K562 (cell line): ENCODE data around the gene SETD3.

Experiments used
- CBX3 ChIP-seq, 2 experiments: IDR thresholded peaks; 1 replicate in 1 of 2; 2 replicates in 1 of 2; pipeline ENCODE4 v1.6.1; 2012; ENCODE audit warnings: inconsistent platforms in 2 of 2, low read length in 2 of 2, borderline replicate concordance in 1 of 2, control low read depth in 1 of 2
- CREBBP ChIP-seq: IDR thresholded peaks from one replicate; pipeline ENCODE4 v1.6.1; 2012; ENCODE audit warnings: low read depth, mild to moderate bottlenecking, control low read depth, inconsistent platforms, low read length
- ELF1 ChIP-seq: fragments of 200-800 bp; sonication (Bioruptor generic); IDR thresholded peaks from 2 replicates; pipeline ENCODE4 v1.6.1; 2016; ENCODE audit warnings: missing genetic modification characterization, missing compliant biosample characterization
- EP300 ChIP-seq: IDR thresholded peaks from 2 replicates; pipeline ENCODE4 v1.6.1; 2012; ENCODE audit warnings: low read length, improper control_type of control experiment
- NFE2 ChIP-seq: IDR thresholded peaks from 2 replicates; pipeline ENCODE4 v1.6.1; 2014; ENCODE audit warnings: antibody characterized with exemption, low read depth
- POLR2A ChIP-seq: fragments of 450-650 bp; conservative IDR thresholded peaks from 2 replicates; pipeline ENCODE4 v1.6.1; 2016
- POLR2AphosphoS5 ChIP-seq: IDR thresholded peaks from 2 replicates; pipeline ENCODE4 v1.6.1; 2011; ENCODE audit warnings: mild to moderate bottlenecking, low read depth, low read length, moderate library complexity; ENCODE audit not compliant: control insufficient read depth, insufficient read depth
- RAD21 ChIP-seq, 2 experiments: fragments of 250-450 bp in 1 of 2; fragments of 450-650 bp in 1 of 2; sonication (Bioruptor Pico) in 1 of 2; formaldehyde crosslinking in 1 of 2; IDR thresholded peaks in 1 of 2; conservative IDR thresholded peaks in 1 of 2; 2 replicates each; pipeline versions ENCODE4 v1.4.0 to v1.8.0; 2020 to 2022; ENCODE audit warnings: mild to moderate bottlenecking in 2 of 2, moderate library complexity in 1 of 2
- YY1 ChIP-seq, 3 experiments: IDR thresholded peaks; 2 replicates each; pipeline ENCODE4 v1.6.1; 2011; ENCODE audit warnings: low read length in 2 of 3, mild to moderate bottlenecking in 2 of 3, moderate library complexity in 2 of 3, borderline replicate concordance in 1 of 3, control low read depth in 1 of 3, low read depth in 1 of 3; ENCODE audit not compliant: insufficient read depth in 3 of 3, insufficient replicate concordance in 2 of 3, control insufficient read depth in 1 of 3, insufficient read length in 1 of 3; ENCODE audit errors: extremely low read depth in 1 of 3
- ZNF274 ChIP-seq: IDR thresholded peaks from 2 replicates; pipeline ENCODE4 v1.6.1; 2011; ENCODE audit warnings: low read depth, mild to moderate bottlenecking, low read length, moderate library complexity, borderline replicate concordance

DNA sequence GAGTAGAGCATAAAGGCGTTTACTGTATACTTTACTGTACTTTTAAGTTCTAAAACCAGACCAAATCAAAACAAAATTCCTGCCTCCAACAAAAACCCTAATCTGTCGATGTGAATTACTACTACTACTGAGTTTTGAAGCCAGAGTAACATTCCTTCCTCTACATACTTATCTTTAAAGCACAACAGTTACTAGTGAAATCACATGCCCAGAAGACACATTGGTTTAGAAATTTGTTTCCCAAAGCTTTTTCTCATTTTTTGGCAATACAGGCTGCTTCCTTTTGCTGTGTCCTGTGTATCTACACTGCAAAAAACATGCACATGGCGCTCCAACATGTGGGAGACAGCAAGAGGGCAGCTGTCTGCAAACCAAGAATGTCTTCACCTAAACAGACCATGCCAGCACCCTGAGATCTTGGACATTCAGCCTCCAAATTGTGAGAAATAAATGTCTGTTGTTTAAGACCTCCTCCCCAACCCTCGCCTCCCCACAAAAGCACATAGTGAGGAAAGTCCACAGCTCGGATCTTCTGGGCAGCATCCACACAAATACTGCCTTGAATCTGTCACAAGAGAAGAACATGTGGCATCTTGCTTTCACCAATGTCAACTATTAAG, 21.1 kb downstream of the SETD3 start:
- TF ChIP-seq RAD21 (CRISPR knock-in tag; conservative IDR thresholded peaks at IDR 0.05 in 1 of 2, IDR thresholded peaks at IDR 0.05 in 1 of 2): no peak
- TF ChIP-seq NFE2: no peak
- no peak for TF ChIP-seq POLR2A
- TF ChIP-seq CREBBP: no peak
- no peak for TF ChIP-seq ZNF274
- TF ChIP-seq EP300: no peak
- TF ChIP-seq CBX3 (IDR thresholded peaks at IDR 0.05; ENCODE audit: borderline replicate concordance in 1 of 2, low read length in 2 of 2): no peak
- TF ChIP-seq ELF1 (tag): no peak
- TF ChIP-seq YY1 (IDR thresholded peaks at IDR 0.05; ENCODE audit: borderline replicate concordance in 1 of 3, control insufficient read depth in 1 of 3, extremely low read depth in 1 of 3, insufficient read depth in 3 of 3, insufficient read length in 1 of 3, insufficient replicate concordance in 2 of 3, low read depth in 1 of 3, low read length in 2 of 3): no peak
- no peak for TF ChIP-seq POLR2AphosphoS5
